ENCODE results near the gene AIP. TPM values are rescaled to one million over a fixed set of nuclear protein-coding genes. Genes with fewer than 3 reads are reported as not detected.

Gene AIP
- polyA plus RNA-seq, 3 donors = 76.7 to 132 (median 99.3) TPM

- H2AFZ ChIP-seq (ENCODE audit: insufficient read depth, low read depth, low read length, poor library complexity, severe bottlenecking) = no peak within 1 kb of the TSS
- no peak for TF ChIP-seq CTCF (IDR thresholded peaks at IDR 0.05)
- no peaks in the 10 kb centered on the region for H3K27me3 ChIP-seq (ENCODE audit: control insufficient read depth in 2 of 2, insufficient read depth in 2 of 2, low read length in 2 of 2)
- H3K36me3 ChIP-seq (replicated peaks in 1 of 2; ENCODE audit: control insufficient read depth in 1 of 2, insufficient read depth in 2 of 2, low read length in 2 of 2) = no peaks in the 10 kb centered on the region
- Mint-ChIP-seq H3K4me1 (peaks cover 11% of the 10 kb centered on the region), H3K27me3 (ENCODE audit: low read depth in 3 of 3) (peaks cover 0 to 5% (median 3%) of the 10 kb centered on the region in 3 donors), H3K4me3 (no peak within 1 kb of the TSS), H3K9me3 (no peaks in the 10 kb centered on the region), H3K27ac (peak within 1 kb of the TSS in 1 of 7 donors; percentile 35), H3K36me3 (no peaks in the 10 kb centered on the region)
- no peak for DNase-seq
- H3K9ac ChIP-seq (ENCODE audit: insufficient read depth, low read length, poor library complexity, severe bottlenecking) = no peak within 1 kb of the TSS
- no peaks in the 10 kb centered on the region for H3K79me2 ChIP-seq (ENCODE audit: insufficient read depth, low read length)
- H3K4me3 ChIP-seq (replicated peaks in 1 of 3; ENCODE audit: low read depth in 2 of 3, low read length in 3 of 3) = no peak within 1 kb of the TSS
- no peak within 1 kb of the TSS for H3K27ac ChIP-seq (ENCODE audit: low read depth in 1 of 2, low read length in 2 of 2)
- intact Hi-C loops (cut with micrococcal nuclease) = no loop called here
- H3K9me3 ChIP-seq (replicated peaks in 1 of 2; ENCODE audit: control insufficient read depth in 1 of 2, insufficient read depth in 1 of 2, low read length in 2 of 2) = no peaks in the 10 kb centered on the region
- no peaks in the 10 kb centered on the region for H4K20me1 ChIP-seq (ENCODE audit: insufficient read depth, low read length)
- H3K4me1 ChIP-seq (ENCODE audit: control insufficient read depth in 1 of 2, insufficient read depth in 2 of 2, low read length in 2 of 2) = peaks cover 14 to 27% of the 10 kb centered on the region in 2 donors
- WGBS (ENCODE audit: insufficient coverage) = 100% methylated on average over 1 of the region's 3 CpGs
- H3K4me2 ChIP-seq (replicated peaks; ENCODE audit: extremely low read depth, low read length, poor library complexity, severe bottlenecking) = no peak within 1 kb of the TSS
These were observed 27.8 kb upstream of the AIP start, which contains the start of gene CABP4 for GRCh38 chr11:67455054-67455453. Gene CABP4 (plus strand): TSS chr11:67455354. CDS start chr11:67455424, 70 bp downstream.

GRCh38 chr11:67456068-67456705, 26.6 kb upstream of the AIP start:
- no peak overlapping the region for H3K27ac ChIP-seq (ENCODE audit: low read depth in 1 of 2, low read length in 2 of 2)
- intact Hi-C loops (cut with micrococcal nuclease) = no loop called here
- no peak overlapping the region for H3K4me2 ChIP-seq (replicated peaks; ENCODE audit: extremely low read depth, low read length, poor library complexity, severe bottlenecking)
- Mint-ChIP-seq H3K9me3 (no peaks in the 10 kb centered on the region), H3K4me3 (no peak overlapping the region), H3K4me1 (peaks cover 7% of the 10 kb centered on the region), H3K36me3 (no peaks in the 10 kb centered on the region), H3K27me3 (ENCODE audit: low read depth in 3 of 3) (peaks cover 1 to 7% (median 6%) of the 10 kb centered on the region in 3 donors), H3K27ac (no peak overlapping the region)
- H3K27me3 ChIP-seq (ENCODE audit: control insufficient read depth in 2 of 2, insufficient read depth in 2 of 2, low read length in 2 of 2) = no peaks in the 10 kb centered on the region
- no peaks in the 10 kb centered on the region for H3K36me3 ChIP-seq (replicated peaks in 1 of 2; ENCODE audit: control insufficient read depth in 1 of 2, insufficient read depth in 2 of 2, low read length in 2 of 2)
- no peak for DNase-seq
- no peaks in the 10 kb centered on the region for H3K9me3 ChIP-seq (replicated peaks in 1 of 2; ENCODE audit: control insufficient read depth in 1 of 2, insufficient read depth in 1 of 2, low read length in 2 of 2)
- 96% methylated on average over 19 of the region's 25 CpGs for WGBS (ENCODE audit: insufficient coverage)
- H3K4me3 ChIP-seq (replicated peaks in 1 of 3; ENCODE audit: low read depth in 2 of 3, low read length in 3 of 3) = no peak overlapping the region
- H3K4me1 ChIP-seq (ENCODE audit: control insufficient read depth in 1 of 2, insufficient read depth in 2 of 2, low read length in 2 of 2) = peaks cover 9 to 19% of the 10 kb centered on the region in 2 donors
- no peak overlapping the region for H2AFZ ChIP-seq (ENCODE audit: insufficient read depth, low read depth, low read length, poor library complexity, severe bottlenecking)
- TF ChIP-seq CTCF (IDR thresholded peaks at IDR 0.05) = no peak
- no peak overlapping the region for H3K9ac ChIP-seq (ENCODE audit: insufficient read depth, low read length, poor library complexity, severe bottlenecking)
- H3K79me2 ChIP-seq (ENCODE audit: insufficient read depth, low read length) = no peaks in the 10 kb centered on the region
- no peaks in the 10 kb centered on the region for H4K20me1 ChIP-seq (ENCODE audit: insufficient read depth, low read length)
